ES-I3 (cell line): ENCODE data around the gene FAM131B.

ENCODE experiments used
- H3K36me3 ChIP-seq: 2 replicates; pipeline ENCODE4 v1.6.1; 2013; ENCODE audit warnings: mild to moderate bottlenecking, low read length, control low read depth, moderate library complexity; ENCODE audit not compliant: insufficient read depth
- H3K4me1 ChIP-seq: 2 replicates; pipeline ENCODE4 v1.6.1; 2013; ENCODE audit warnings: mild to moderate bottlenecking, control low read depth, low read length; ENCODE audit not compliant: insufficient read depth
- H3K9ac ChIP-seq: 2 replicates; pipeline ENCODE4 v1.6.1; 2013; ENCODE audit warnings: low read depth, mild to moderate bottlenecking, low read length, moderate library complexity
- H3K9me3 ChIP-seq: 2 replicates; pipeline ENCODE4 v1.6.1; 2013; ENCODE audit warnings: mild to moderate bottlenecking, low read length, moderate library complexity; ENCODE audit not compliant: control insufficient read depth, insufficient read depth

Gene FAM131B

DNA sequence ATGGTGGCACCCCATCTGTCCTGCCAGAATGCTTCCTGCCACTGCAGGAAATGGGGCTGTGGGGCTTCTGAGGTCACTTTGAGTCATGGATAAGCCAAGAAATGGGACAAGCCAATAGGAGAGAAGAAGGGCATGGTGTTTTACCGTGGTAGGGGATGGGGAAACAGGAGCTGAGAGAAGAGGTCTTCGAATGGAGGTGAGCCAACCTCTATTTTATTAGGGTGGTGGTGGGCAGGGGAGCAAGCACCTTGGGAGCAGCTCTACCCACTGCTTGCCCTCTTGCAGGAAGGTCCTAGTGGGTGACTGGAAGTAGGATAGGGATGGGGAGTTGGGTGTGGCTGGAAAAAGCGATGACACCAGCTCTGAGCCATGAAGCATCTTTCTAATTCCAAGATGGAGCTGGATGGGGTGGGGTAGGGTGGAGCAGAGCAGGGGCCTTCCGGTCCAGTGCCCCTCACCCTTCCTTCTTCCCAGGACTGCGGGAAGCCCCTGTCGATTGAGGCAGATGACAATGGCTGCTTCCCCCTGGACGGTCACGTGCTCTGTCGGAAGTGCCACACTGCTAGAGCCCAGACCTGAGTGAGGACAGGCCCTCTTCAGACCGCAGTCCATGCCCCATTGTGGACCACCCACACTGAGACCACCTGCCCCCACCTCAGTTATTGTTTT lies 27.7 kb upstream of the FAM131B start:
- H3K9ac ChIP-seq = no peak overlapping the region
- H3K36me3 ChIP-seq = peaks cover 24% of the 10 kb centered on the region
- peaks cover 2% of the 10 kb centered on the region; the same call in 1 of the 2 replicates for H3K4me1 ChIP-seq
- no peaks in the 10 kb centered on the region for H3K9me3 ChIP-seq

DNA sequence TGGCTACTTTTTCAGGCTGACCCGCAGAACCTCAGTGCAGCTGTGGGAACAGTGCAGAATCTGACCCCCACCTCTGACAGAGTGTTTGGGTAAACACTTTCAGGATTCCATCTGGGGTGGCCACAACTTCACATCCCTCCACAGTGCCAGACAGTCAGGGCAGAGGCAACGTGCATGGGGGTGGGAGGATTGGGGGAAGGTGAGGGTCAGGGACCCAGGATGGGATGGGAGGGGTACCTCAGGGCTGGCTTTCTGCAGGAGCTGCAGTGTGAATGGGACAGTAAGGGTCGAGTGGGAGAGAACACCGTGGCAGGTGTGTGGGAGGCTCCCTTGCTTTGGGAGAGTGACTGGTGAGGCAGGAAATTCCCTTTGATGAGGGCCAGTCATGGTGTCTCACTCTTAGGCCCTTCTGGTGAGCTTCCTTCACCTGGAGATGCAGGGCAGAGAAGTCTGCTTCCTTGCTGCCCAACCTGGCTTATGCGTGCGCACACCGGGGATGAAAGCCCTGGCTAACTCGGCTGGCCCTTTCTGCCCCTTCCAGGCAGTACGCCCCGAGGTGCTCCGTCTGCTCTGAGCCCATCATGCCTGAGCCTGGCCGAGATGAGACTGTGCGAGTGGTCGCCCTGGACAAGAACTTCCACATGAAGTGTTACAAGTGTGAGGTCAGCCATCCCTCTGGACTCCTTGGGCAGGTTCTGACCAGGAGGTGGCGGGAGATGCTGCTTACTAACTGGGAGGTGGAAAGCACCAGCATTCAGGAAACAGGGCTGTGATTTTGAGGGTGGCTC lies 27.0 kb upstream of the FAM131B start:
- H3K4me1 ChIP-seq = peaks cover 8% of the 10 kb centered on the region; the same call in 1 of the 2 replicates

DNA sequence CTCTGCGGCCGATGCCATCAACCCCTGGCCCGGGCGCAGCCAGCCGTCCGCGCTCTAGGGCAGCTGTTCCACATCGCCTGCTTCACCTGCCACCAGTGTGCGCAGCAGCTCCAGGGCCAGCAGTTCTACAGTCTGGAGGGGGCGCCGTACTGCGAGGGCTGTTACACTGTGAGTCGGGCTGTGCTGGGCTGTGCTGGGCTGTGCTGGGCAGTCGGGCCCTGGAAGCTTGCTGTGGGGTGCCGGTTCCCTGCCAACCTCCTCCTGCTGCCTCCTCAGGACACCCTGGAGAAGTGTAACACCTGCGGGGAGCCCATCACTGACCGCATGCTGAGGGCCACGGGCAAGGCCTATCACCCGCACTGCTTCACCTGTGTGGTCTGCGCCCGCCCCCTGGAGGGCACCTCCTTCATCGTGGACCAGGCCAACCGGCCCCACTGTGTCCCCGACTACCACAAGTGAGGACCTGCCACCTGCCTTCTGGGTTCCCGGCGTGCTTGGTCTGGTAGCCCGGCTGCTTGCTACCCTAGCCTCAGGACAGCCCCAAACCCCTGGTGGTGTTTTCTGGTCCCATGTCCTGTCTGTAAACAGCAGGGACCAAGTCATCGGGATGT lies 26.1 kb upstream of the FAM131B start:
- peaks cover 29% of the 10 kb centered on the region for H3K36me3 ChIP-seq

More for the DNA sequence above, 27.0 kb upstream of the FAM131B start:
- Histone ChIP-seq H3K9ac (no peak overlapping the region), H3K36me3 (peaks cover 24% of the 10 kb centered on the region), H3K9me3 (no peaks in the 10 kb centered on the region)

DNA sequence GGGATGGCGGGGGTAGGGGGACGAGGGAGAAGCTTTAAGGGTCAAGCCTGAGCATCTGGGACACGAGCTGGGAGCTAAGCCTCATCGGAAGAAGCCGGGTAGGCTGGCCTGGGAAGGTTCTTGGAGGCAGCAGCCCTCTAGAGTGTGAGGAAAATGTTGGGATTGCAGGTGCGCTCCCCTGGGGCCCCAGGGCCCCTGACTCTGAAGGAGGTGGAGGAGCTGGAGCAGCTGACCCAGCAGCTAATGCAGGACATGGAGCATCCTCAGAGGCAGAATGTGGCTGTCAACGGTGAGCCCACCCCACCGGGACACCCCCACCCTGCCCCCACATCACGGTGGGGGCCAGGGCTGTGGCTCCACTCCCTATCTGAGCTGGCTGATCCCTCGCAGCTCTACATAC lies 25.5 kb upstream of the FAM131B start:
- peaks cover 15% of the 10 kb centered on the region; the same call in 1 of the 2 replicates for H3K4me1 ChIP-seq
- H3K36me3 ChIP-seq = peaks cover 30% of the 10 kb centered on the region
- no peaks in the 10 kb centered on the region for H3K9me3 ChIP-seq
- H3K9ac ChIP-seq = no peak overlapping the region

More for the DNA sequence above, 26.1 kb upstream of the FAM131B start:
- Histone ChIP-seq H3K4me1 (peaks cover 13% of the 10 kb centered on the region; the same call in 1 of the 2 replicates), H3K9me3 (no peaks in the 10 kb centered on the region), H3K9ac (no peak overlapping the region)

DNA sequence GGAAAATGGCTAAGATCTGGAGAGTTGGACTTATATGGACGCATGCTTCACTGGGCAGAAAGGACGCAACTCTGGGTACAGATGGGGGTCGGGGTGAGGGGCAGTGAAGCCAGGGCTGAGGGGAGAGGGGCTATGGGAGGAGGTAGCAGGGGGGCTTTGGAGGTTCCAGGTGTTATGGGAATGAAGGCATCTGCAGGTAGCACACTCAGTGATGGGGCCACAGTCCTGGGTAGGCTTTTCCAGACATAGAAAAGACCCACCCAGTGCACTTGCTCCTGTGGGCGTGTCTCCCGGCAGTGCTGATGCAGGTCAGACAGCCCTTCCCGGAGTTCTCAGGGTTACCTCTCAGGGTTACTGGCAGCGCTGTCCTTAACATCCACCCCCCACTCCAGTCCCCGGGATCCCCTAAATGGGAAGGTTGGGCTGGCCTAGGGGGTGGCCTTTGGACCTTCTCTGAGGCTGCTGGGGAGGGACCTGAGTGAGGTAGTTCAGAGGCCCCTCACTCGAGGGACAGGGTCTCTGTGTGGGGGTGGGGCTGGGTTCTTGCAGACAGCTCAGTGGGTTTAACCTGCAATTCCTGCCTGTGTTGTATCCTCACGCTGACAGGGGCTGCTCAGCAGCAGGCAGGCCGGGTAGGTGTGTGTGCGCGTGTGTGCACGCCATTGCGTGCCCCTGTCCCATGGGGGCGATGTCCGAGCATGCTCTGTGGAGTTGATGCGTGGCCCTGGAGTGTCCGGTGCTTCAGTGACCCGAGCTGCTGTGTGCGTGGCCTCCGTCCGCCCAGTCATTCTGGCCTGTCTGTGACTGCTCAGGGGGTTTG lies 24.9 kb upstream of the FAM131B start:
- Histone ChIP-seq H3K9ac (no peak overlapping the region), H3K9me3 (no peaks in the 10 kb centered on the region), H3K4me1 (peaks cover 15% of the 10 kb centered on the region; the same call in 1 of the 2 replicates), H3K36me3 (peaks cover 30% of the 10 kb centered on the region)

DNA sequence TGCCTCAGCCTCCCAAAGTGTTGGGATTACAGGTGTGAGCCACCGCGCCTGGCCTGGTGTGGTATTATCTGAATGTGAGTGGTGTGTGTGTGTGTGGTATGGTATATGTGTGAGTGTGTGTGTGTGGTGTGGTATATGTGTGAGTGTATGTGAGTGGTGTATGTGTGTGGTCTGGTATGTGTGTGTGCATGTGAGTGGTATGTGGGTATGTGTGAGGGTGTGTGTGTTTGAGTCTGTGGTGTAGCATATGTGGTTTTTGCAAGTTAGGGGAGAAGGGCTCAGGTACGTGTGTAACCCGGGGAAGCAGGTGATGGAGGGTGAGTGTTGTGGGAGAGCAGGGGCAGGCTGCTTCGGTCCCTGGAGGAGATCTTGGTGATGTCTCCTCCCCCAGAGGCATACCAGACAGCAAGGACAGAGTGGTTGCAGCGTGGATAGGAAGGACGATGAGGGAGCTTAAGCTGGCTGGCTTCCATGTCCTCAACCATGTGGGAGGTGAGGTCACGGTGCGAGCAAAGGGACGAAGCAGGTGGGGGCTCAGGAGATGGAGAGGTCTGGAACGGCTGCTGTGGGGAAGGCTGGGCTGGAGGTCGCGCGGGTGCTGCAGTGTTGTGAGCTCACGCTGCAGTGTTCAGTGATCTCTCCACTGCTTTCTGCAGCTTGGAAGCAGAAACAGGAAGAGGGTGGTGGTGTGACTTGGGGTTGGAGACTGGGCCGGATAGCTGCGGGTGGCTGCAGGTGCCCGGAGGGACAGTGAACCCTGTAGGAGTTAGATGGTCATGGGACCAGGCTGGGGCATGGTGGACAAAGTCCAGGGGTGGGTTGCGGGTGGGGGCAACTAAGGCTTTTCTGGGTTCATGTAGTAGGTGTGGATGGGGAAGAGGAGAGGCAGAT lies 23.6 kb upstream of the FAM131B start:
- Histone ChIP-seq H3K9me3 (no peaks in the 10 kb centered on the region), H3K36me3 (peaks cover 23% of the 10 kb centered on the region), H3K9ac (no peak overlapping the region), H3K4me1 (peaks cover 15% of the 10 kb centered on the region; the same call in 1 of the 2 replicates)

DNA sequence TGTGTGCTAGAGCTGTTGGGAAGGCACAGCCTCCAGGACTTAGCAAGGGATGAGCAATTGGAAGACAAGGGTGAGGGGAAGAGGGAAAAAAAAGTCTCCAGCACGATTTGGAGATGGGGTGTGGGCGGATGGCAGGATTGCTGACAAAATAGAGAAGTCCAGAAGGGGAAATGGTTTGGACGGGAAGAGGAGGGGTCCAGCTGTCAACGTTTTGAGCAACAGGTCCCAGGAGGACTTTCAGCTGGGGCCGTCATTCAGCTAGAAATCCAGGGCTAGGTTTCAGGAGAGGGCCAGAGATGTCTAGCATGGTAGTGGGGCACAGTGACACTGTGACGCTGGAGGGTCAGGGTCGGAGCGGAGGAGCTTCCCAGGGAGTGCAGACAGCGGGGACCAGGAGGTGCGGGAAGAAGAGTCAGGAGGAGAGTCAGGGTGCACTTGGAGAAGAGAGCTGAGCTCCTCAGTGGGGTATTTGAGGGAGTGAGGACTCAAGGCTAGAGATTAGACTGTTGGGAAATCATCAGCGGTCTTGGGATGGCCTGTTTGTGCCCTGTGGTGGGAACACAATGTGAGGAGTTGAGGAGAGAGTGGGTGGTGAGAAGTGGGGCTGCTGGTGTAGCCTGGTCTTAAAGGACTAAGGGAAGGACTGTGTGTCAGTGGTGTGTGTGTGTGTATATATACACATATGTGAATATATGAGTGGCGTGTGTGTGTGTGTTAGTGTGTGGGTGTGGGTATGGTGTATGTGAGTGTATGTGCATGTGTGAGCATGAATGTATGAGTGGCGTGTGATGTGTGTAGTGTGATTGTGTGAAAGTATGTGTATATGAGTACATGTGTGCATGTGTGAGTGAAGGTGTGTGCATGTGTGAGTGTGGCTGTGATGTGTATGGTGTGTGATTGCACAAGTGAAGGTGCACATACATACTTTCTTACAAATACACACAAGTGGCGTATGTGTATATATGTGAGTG lies 22.4 kb upstream of the FAM131B start:
- no peak overlapping the region; the same call in 1 of the 2 replicates for H3K9ac ChIP-seq
- peaks cover 23% of the 10 kb centered on the region for H3K36me3 ChIP-seq
- no peaks in the 10 kb centered on the region for H3K9me3 ChIP-seq
- H3K4me1 ChIP-seq = peaks cover 15% of the 10 kb centered on the region; the same call in 1 of the 2 replicates

DNA sequence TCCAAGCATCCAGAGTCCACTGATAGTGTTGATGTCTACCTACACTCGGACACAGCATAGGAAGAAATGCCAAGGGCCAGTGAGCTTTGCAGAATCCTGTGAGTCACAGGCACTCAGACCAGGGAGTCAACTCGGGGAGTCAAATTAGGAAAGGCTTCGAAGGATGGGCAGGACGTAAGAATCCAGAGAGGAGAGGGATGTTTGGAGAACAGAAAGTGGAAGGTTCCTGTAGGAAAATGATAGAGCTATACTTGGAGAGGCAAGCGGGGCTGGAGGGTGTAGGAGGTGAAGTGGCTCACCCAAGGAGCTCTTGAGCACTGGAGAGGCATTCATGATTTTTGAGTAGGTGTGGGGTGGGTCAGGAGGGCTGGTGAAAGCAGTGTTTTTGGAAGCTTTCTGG lies 21.6 kb upstream of the FAM131B start:
- Histone ChIP-seq H3K36me3 (peaks cover 23% of the 10 kb centered on the region), H3K4me1 (peaks cover 19% of the 10 kb centered on the region; the same call in 1 of the 2 replicates), H3K9ac (no peak overlapping the region), H3K9me3 (no peaks in the 10 kb centered on the region)

DNA sequence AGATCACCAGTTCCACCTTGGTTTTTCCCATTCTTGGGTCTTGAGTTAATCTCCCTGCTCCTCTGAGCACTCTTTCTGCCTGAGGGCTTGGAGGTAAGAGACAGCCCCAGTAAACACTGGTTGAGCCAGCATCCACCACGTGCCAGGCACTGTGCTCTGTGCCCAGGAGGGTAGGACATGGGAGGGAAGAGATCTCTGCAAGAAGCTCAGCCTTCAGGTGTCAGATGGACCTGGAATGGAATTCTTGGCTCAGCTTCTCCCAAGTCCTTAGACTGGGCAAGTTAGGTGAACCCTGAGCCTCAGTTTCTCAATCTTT lies 21.1 kb upstream of the FAM131B start:
- no peaks in the 10 kb centered on the region for H3K9me3 ChIP-seq
- peaks cover 23% of the 10 kb centered on the region for H3K36me3 ChIP-seq
- H3K4me1 ChIP-seq = peaks cover 25% of the 10 kb centered on the region; the same call in 1 of the 2 replicates
- H3K9ac ChIP-seq = no peak overlapping the region

DNA sequence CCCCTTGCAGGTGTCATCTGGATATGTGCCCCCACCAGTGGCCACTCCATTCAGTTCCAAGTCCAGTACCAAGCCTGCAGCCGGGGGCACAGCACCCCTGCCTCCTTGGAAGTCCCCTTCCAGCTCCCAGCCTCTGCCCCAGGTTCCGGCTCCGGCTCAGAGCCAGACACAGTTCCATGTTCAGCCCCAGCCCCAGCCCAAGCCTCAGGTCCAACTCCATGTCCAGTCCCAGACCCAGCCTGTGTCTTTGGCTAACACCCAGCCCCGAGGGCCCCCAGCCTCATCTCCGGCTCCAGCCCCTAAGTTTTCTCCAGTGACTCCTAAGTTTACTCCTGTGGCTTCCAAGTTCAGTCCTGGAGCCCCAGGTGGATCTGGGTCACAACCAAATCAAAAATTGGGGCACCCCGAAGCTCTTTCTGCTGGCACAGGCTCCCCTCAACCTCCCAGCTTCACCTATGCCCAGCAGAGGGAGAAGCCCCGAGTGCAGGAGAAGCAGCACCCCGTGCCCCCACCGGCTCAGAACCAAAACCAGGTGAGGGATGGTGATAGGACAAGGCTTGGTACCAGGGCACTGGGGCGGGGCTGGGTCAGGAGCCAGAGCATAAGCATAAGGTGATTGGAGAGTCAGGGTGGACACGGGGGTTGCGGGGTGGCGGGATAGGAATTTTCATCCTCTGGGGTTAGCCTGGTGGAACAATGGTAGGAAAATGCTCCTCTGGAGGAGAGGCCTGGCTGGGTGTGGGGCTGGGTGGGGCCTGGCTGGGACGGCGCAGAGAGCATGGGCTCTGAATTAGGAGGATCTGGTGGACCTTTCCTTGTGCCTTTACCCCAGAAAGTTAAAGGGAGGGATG lies 20.5 kb upstream of the FAM131B start:
- no peaks in the 10 kb centered on the region for H3K9me3 ChIP-seq
- peaks cover 25% of the 10 kb centered on the region; the same call in 1 of the 2 replicates for H3K4me1 ChIP-seq
- H3K9ac ChIP-seq = peak overlapping the region; percentile 95; the same call in 1 of the 2 replicates
- H3K36me3 ChIP-seq = peaks cover 23% of the 10 kb centered on the region

DNA sequence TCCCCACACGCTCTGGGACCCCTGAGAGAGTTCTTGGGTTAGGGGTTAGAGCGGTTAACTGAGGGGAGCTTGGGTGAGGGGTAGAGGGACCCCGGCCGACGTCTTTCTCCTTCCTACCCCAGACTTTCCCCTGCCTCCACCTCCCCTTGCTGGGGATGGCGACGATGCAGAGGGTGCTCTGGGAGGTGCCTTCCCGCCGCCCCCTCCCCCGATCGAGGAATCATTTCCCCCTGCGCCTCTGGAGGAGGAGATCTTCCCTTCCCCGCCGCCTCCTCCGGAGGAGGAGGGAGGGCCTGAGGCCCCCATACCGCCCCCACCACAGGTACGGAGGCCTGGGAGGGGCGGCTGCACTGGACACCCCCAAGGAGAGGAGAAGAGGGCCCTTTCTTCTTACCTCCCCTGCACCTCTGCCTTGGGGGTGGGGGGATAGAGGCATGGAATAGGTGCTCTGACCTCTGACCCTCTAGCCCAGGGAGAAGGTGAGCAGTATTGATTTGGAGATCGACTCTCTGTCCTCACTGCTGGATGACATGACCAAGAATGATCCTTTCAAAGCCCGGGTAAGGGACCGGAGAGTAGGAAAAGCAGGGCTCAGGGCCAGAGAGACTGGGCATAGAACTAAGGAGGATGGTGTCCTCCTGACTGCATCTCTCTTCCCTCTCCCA lies 19.7 kb upstream of the FAM131B start:
- Histone ChIP-seq H3K36me3 (peaks cover 23% of the 10 kb centered on the region), H3K4me1 (peaks cover 25% of the 10 kb centered on the region; the same call in 1 of the 2 replicates), H3K9ac (peak overlapping the region; percentile 95), H3K9me3 (no peaks in the 10 kb centered on the region)
